CD14-positive monocyte (primary cell): Measurements from ENCODE around the gene CHN2. TPM values are rescaled to one million over a fixed set of nuclear protein-coding genes. Genes with fewer than 3 reads are reported as not detected.

Experiments used
- DNase-seq, 3 donors: peaks; one replicate each; pipeline ENCODE4 v3.0.0-alpha.2; 2011 to 2022
- H2AFZ ChIP-seq: 2 replicates; pipeline ENCODE4 v1.6.0; 2012; ENCODE audit warnings: mild to moderate bottlenecking, low read depth, low read length, inconsistent platforms; ENCODE audit not compliant: insufficient read depth, poor library complexity, severe bottlenecking
- H3K27ac ChIP-seq, 2 donors: 1 replicate in 1 of 2; 2 replicates in 1 of 2; pipeline ENCODE4 v1.5.1; 2012 to 2013; ENCODE audit warnings: low read length in 2 of 2, control low read depth in 1 of 2, inconsistent platforms in 1 of 2, low read depth in 1 of 2, mild to moderate bottlenecking in 1 of 2
- H3K27me3 ChIP-seq, 2 donors: one replicate each; pipeline versions ENCODE4 v1.6.0 to v1.6.1; 2011 to 2013; ENCODE audit warnings: low read length in 2 of 2; ENCODE audit not compliant: control insufficient read depth in 2 of 2, insufficient read depth in 2 of 2
- H3K36me3 ChIP-seq, 2 donors: replicated peaks in 1 of 2; 1 replicate in 1 of 2; 2 replicates in 1 of 2; pipeline versions ENCODE4 v1.5.1 to v1.6.1; 2012 to 2013; ENCODE audit warnings: low read length in 2 of 2, control low read depth in 1 of 2, inconsistent platforms in 1 of 2, mild to moderate bottlenecking in 1 of 2; ENCODE audit not compliant: insufficient read depth in 2 of 2, control insufficient read depth in 1 of 2
- H3K4me1 ChIP-seq, 2 donors: 1 replicate in 1 of 2; 2 replicates in 1 of 2; pipeline versions ENCODE4 v1.5.1 to v1.6.1; 2012 to 2013; ENCODE audit warnings: low read length in 2 of 2, control low read depth in 1 of 2, inconsistent platforms in 1 of 2, mild to moderate bottlenecking in 1 of 2, moderate library complexity in 1 of 2; ENCODE audit not compliant: insufficient read depth in 2 of 2, control insufficient read depth in 1 of 2
- H3K4me2 ChIP-seq: replicated peaks from 2 replicates; pipeline ENCODE3; 2012; ENCODE audit warnings: low read length, moderate library complexity, mild to moderate bottlenecking; ENCODE audit not compliant: poor library complexity, severe bottlenecking; ENCODE audit errors: extremely low read depth
- H3K4me3 ChIP-seq, 3 experiments: fragments of 200-600 bp in 1 of 3; sonication (generic) in 1 of 3; replicated peaks in 1 of 3; 1 replicate in 2 of 3; 2 replicates in 1 of 3; pipeline ENCODE4 v1.5.1; 2011 to 2013; ENCODE audit warnings: low read length in 3 of 3, mild to moderate bottlenecking in 3 of 3, control low read depth in 2 of 3, low read depth in 2 of 3, inconsistent platforms in 1 of 3, moderate library complexity in 1 of 3
- H3K79me2 ChIP-seq: 2 replicates; pipeline ENCODE4 v1.6.0; 2012; ENCODE audit warnings: mild to moderate bottlenecking, control low read depth, inconsistent platforms, low read length, moderate library complexity; ENCODE audit not compliant: insufficient read depth
- H3K9ac ChIP-seq: 2 replicates; pipeline ENCODE4 v1.6.0; 2017; ENCODE audit warnings: low read length, mild to moderate bottlenecking; ENCODE audit not compliant: insufficient read depth, poor library complexity, severe bottlenecking
- H3K9me3 ChIP-seq, 2 donors: replicated peaks in 1 of 2; 1 replicate in 1 of 2; 2 replicates in 1 of 2; pipeline versions ENCODE4 v1.5.1 to v1.6.1; 2012 to 2013; ENCODE audit warnings: low read length in 2 of 2, control low read depth in 1 of 2; ENCODE audit not compliant: control insufficient read depth in 1 of 2, insufficient read depth in 1 of 2
- H4K20me1 ChIP-seq: 2 replicates; pipeline ENCODE4 v1.6.0; 2012; ENCODE audit warnings: mild to moderate bottlenecking, low read length, control low read depth, moderate library complexity; ENCODE audit not compliant: insufficient read depth
- H3K27ac Mint-ChIP-seq, 7 donors: one replicate each; pipeline ENCODE4 v1.8.0; 2020; ENCODE audit warnings: mild to moderate bottlenecking in 7 of 7, mixed read lengths in 7 of 7, moderate library complexity in 6 of 7, inconsistent platforms in 2 of 7
- H3K27me3 Mint-ChIP-seq, 3 donors: one replicate each; pipeline ENCODE4 v1.8.0; 2021 to 2022; ENCODE audit warnings: low read depth in 3 of 3, mild to moderate bottlenecking in 3 of 3, mixed read lengths in 3 of 3, moderate library complexity in 3 of 3, inconsistent platforms in 1 of 3
- H3K36me3 Mint-ChIP-seq, 2 donors: one replicate each; pipeline ENCODE4 v1.8.0; 2020; ENCODE audit warnings: mixed read lengths in 2 of 2, inconsistent platforms in 1 of 2, mild to moderate bottlenecking in 1 of 2
- H3K4me1 Mint-ChIP-seq: one replicate; pipeline ENCODE4 v1.8.0; 2020; ENCODE audit warnings: mild to moderate bottlenecking, mixed read lengths
- H3K4me3 Mint-ChIP-seq, 2 donors: one replicate each; pipeline ENCODE4 v1.8.0; 2020; ENCODE audit warnings: mild to moderate bottlenecking in 2 of 2, mixed read lengths in 2 of 2, moderate library complexity in 1 of 2
- H3K9me3 Mint-ChIP-seq, 7 donors: one replicate each; pipeline ENCODE4 v1.8.0; 2020 to 2022; ENCODE audit warnings: mixed read lengths in 7 of 7, mild to moderate bottlenecking in 6 of 7, moderate library complexity in 6 of 7, inconsistent platforms in 2 of 7
- WGBS: methylation state at CpG from one replicate; pipeline ENCODE4 v1.1.5; 2013; ENCODE audit warnings: missing lambda C conversion rate; ENCODE audit not compliant: insufficient coverage; 5-methylcytosine and 5-hydroxymethylcytosine counted together
- intact Hi-C, 2 donors: fragments of 100-400 bp; cut with micrococcal nuclease; formaldehyde crosslinking; loops; one replicate each; pipeline versions ENCODE4 v1.15.0 to v1.15.1; 2023
- polyA plus RNA-seq, 3 donors: library from polyadenylated mRNA; depleted of rRNA in 1 of 3; unstranded in 2 of 3; stranded (reverse) in 1 of 3; fragments of 300-500 nt in 2 of 3; fragments of >200 nt in 1 of 3; fragmentation: Illumina TruSeq in 2 of 3; gene quantifications; 1 replicate in 2 of 3; 2 replicates in 1 of 3; pipeline ENCODE4 v1.2.3, GENCODE V29; 2012 to 2021
- TF ChIP-seq, protein P1 (sequence below): fragments of 200-600 bp; IDR thresholded peaks from one replicate; pipeline ENCODE4 v1.8.0; 2022; ENCODE audit warnings: antibody characterized with exemption, mild to moderate bottlenecking

Gene CHN2
- polyA plus RNA-seq, 3 donors, result 26.6 to 66.5 (median 44.8) TPM

DNA sequence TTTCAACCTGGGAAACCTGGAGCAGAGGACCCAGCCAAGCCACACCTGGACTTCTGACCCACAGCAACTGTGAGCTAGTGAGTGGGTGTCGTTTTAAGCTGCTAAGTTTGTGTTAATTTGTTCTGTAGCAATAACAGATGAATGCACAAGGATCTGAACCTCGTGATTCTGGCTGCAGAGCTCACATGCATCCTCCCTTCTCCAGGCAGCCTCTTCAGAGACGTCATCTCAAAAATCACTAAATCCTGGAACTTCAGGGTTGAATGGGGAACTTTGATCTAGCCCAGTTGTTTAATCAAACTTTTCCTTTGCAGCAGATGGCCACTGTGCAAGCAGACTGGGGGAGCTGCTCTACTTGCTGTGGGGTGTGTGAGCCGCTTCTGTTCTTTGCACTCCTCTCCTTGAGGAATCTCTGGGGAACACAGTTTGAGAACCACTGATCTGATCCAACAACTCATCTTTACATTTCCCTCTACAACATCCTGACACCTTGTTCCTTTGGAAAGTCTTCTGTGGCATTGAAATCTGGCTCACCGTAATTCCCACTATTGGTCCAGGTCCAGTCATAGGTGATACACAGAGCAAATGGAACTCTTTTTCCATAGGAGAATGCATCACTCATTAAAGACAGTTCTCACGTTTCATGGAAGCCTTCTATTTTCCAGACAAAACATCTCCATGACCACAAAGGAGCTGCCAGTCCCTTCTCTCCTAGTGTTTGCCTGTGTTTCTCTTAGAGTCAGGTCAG lies 90.3 kb downstream of the CHN2 start:
- Mint-ChIP-seq H3K27me3 (peaks cover 0 to 4% (median 2%) of the 10 kb centered on the region in 3 donors), H3K27ac (peak overlapping the region in 5 of 7 donors; percentile 2 to 74 (median 46))

DNA sequence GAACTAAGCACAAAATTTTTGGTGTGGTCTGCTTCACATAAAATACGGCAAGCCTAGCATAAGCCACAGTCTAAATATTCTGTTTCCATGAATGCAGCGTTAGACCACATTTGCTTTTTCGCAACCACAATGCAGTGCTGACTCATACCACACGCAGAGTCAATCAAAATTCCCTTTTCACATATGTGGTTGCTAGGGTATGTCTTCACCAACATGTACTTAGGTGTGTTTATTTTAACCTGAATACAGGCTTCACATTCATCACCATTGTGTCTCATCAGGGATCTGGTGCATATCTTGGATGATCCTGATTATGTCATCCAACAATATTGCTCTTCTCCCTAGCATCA lies 90.8 kb downstream of the CHN2 start:
- no peak overlapping the region for H3K4me3 Mint-ChIP-seq
- intact Hi-C loops, result loop anchor here in 1 of 2 donors (10.0 kb wide), 1 partner anchor 91 kb away; the partner anchor contains the start of gene CHN2
- WGBS, result 0% methylated on average over 1 of the region's 4 CpGs

More for the DNA sequence above, 90.3 kb downstream of the CHN2 start:
- peak overlapping the region; percentile 7 for H3K4me2 ChIP-seq
- Mint-ChIP-seq H3K4me1 (peaks cover 52% of the 10 kb centered on the region), H3K9me3 (no peaks in the 10 kb centered on the region), H3K4me3 (peak overlapping the region in 1 of 2 donors; percentile 61), H3K36me3 (peaks cover 3 to 8% of the 10 kb centered on the region in 2 donors)
- H2AFZ ChIP-seq, result no peak overlapping the region
- H3K27me3 ChIP-seq, result no peaks in the 10 kb centered on the region
- H3K4me1 ChIP-seq, result peaks cover 42 to 47% of the 10 kb centered on the region in 2 donors
- TF ChIP-seq, protein P1, sequence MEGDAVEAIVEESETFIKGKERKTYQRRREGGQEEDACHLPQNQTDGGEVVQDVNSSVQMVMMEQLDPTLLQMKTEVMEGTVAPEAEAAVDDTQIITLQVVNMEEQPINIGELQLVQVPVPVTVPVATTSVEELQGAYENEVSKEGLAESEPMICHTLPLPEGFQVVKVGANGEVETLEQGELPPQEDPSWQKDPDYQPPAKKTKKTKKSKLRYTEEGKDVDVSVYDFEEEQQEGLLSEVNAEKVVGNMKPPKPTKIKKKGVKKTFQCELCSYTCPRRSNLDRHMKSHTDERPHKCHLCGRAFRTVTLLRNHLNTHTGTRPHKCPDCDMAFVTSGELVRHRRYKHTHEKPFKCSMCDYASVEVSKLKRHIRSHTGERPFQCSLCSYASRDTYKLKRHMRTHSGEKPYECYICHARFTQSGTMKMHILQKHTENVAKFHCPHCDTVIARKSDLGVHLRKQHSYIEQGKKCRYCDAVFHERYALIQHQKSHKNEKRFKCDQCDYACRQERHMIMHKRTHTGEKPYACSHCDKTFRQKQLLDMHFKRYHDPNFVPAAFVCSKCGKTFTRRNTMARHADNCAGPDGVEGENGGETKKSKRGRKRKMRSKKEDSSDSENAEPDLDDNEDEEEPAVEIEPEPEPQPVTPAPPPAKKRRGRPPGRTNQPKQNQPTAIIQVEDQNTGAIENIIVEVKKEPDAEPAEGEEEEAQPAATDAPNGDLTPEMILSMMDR, result no peak
- H4K20me1 ChIP-seq, result peaks cover 92% of the 10 kb centered on the region
- intact Hi-C loops, result loop anchor here in 1 of 2 donors (10.0 kb wide), 1 partner anchor 90 kb away; the partner anchor contains the start of gene CHN2
- H3K4me3 ChIP-seq, result no peak overlapping the region
- peaks cover 0 to 3% of the 10 kb centered on the region in 2 donors for H3K36me3 ChIP-seq
- peak in 1 of 3 donors; percentile 31 for DNase-seq
- no peaks in the 10 kb centered on the region for H3K9me3 ChIP-seq
- no peaks in the 10 kb centered on the region for H3K79me2 ChIP-seq
- 51% methylated on average over 3 of the region's 6 CpGs for WGBS
- H3K9ac ChIP-seq, result no peak overlapping the region
- peak overlapping the region in 1 of 2 donors; percentile 11 for H3K27ac ChIP-seq

More for the DNA sequence above, 90.8 kb downstream of the CHN2 start:
- Histone ChIP-seq H3K79me2 (no peaks in the 10 kb centered on the region), H3K4me2 (peak overlapping the region; percentile 7), H3K4me3 (no peak overlapping the region), H3K27me3 (no peaks in the 10 kb centered on the region), H2AFZ (no peak overlapping the region), H3K4me1 (peaks cover 42 to 48% of the 10 kb centered on the region in 2 donors), H3K9me3 (no peaks in the 10 kb centered on the region), H4K20me1 (peaks cover 95% of the 10 kb centered on the region), H3K27ac (peak overlapping the region in 1 of 2 donors; percentile 11), H3K36me3 (peaks cover 0 to 3% of the 10 kb centered on the region in 2 donors), H3K9ac (no peak overlapping the region)
- H3K27me3 Mint-ChIP-seq, result peaks cover 0 to 4% (median 2%) of the 10 kb centered on the region in 3 donors
- H3K9me3 Mint-ChIP-seq, result no peaks in the 10 kb centered on the region
- H3K4me1 Mint-ChIP-seq, result peaks cover 52% of the 10 kb centered on the region
- peaks cover 3 to 11% of the 10 kb centered on the region in 2 donors for H3K36me3 Mint-ChIP-seq
- TF ChIP-seq, protein P1, result no peak
- peak overlapping the region in 4 of 7 donors; percentile 10 to 74 (median 40) for H3K27ac Mint-ChIP-seq
- peak; percentile 56 to 85 (median 56) for DNase-seq
